Measurements from ENCODE around the gene GNPDA1.

Gene GNPDA1

GRCh38 chr5:141989720-141990119, 23.1 kb downstream of the GNPDA1 start:
- no peak for DNase-seq

- no peak for DNase-seq
Observed at GRCh38 chr5:141986072-141986471, 26.8 kb downstream of the GNPDA1 start.

GRCh38 chr5:141982626-141983025, 30.2 kb downstream of the GNPDA1 start:
- DNase-seq = no peak

- DNase-seq = no peak
Observed at GRCh38 chr5:141978389-141978788, 34.4 kb downstream of the GNPDA1 start.

GRCh38 chr5:141976176-141976575, 36.7 kb downstream of the GNPDA1 start:
- DNase-seq = no peak

GRCh38 chr5:141973871-141974595, 38.8 kb downstream of the GNPDA1 start:
- no peak for DNase-seq

GRCh38 chr5:141969783-141970771, 42.8 kb downstream of the GNPDA1 start:
- DNase-seq = no peak

- peak; percentile 81 for DNase-seq
Observed at GRCh38 chr5:141968914-141969608, 43.8 kb downstream of the GNPDA1 start, which contains the start of gene RNF14. Gene RNF14, plus strand, starts transcription at chr5:141969105. Its CDS starts 4,484 bp downstream, at chr5:141973589.

GRCh38 chr5:141966963-141967333, 45.9 kb downstream of the GNPDA1 start:
- no peak for DNase-seq

GRCh38 chr5:141966275-141966962, 46.4 kb downstream of the GNPDA1 start:
- DNase-seq = no peak

GRCh38 chr5:141965071-141965470, 47.8 kb downstream of the GNPDA1 start:
- no peak for DNase-seq

GRCh38 chr5:141963701-141964100, 49.1 kb downstream of the GNPDA1 start:
- no peak for DNase-seq

- no peak for DNase-seq
Observed at GRCh38 chr5:141961466-141961865, 51.4 kb downstream of the GNPDA1 start.

- DNase-seq = peak; percentile 85
Observed at GRCh38 chr5:141960449-141961323, 52.1 kb downstream of the GNPDA1 start.

- DNase-seq = peak; percentile 15
Observed at GRCh38 chr5:141960018-141960417, 52.8 kb downstream of the GNPDA1 start.

- no peak for DNase-seq
Observed at GRCh38 chr5:141958546-141959172, 54.2 kb downstream of the GNPDA1 start.

- no peak for DNase-seq
Observed at GRCh38 chr5:141958113-141958512, 54.7 kb downstream of the GNPDA1 start, which contains the start of gene PCDH12. Gene PCDH12, minus strand, starts transcription at chr5:141958202. Its CDS starts 351 bp downstream, at chr5:141957851.

- no peak for DNase-seq
Observed at GRCh38 chr5:141957367-141957996, 55.3 kb downstream of the GNPDA1 start.

GRCh38 chr5:141954194-141954593, 58.6 kb downstream of the GNPDA1 start:
- DNase-seq = no peak

GRCh38 chr5:141952020-141952419, 60.8 kb downstream of the GNPDA1 start:
- no peak for DNase-seq
